Endothelial cell of umbilical vein (primary cell): ENCODE data around the gene EED. TPM values are rescaled to one million over a fixed set of nuclear protein-coding genes. Genes with fewer than 3 reads are reported as not detected.

Experiments used
- BruUV-seq: library from RNA; stranded (reverse); fragments of 400-500 nt; replicated peaks from 2 replicates; lab custom pipeline; 2021; lab: Mats Ljungman, UMichigan
- CTCF ChIA-PET: fragments of 300-600, 350-600 bp; sonication (Branson Sonifier 250); formaldehyde crosslinking; loops from one replicate; lab custom pipeline; 2021; ENCODE audit warnings: antibody characterized with exemption, inconsistent platforms; lab: Charles Lee
- POLR2A ChIA-PET: fragments of 300-600, 350-600 bp; sonication (Branson Sonifier 250); formaldehyde crosslinking; loops from one replicate; lab custom pipeline; 2021; ENCODE audit warnings: antibody characterized with exemption, inconsistent platforms; lab: Charles Lee
- DNase-seq: peaks from one replicate; pipeline ENCODE4 v3.0.0-alpha.2; 2011; ENCODE audit warnings: low read depth, low spot score
- FAIRE-seq: peaks from 2 replicates; lab custom pipeline; 2011; peaks lifted over from hg19 to GRCh38; lab: Jason Lieb, UNC
- H2AFZ ChIP-seq: 2 replicates; pipeline ENCODE4 v1.6.0; 2012; ENCODE audit warnings: low read depth, low read length, control low read depth, inconsistent platforms
- H3K27ac ChIP-seq: 2 replicates; pipeline ENCODE4 v1.5.1; 2011; ENCODE audit warnings: low read depth, mild to moderate bottlenecking, control low read depth, low read length, moderate library complexity; ENCODE audit not compliant: insufficient read depth
- H3K27me3 ChIP-seq, 2 experiments: 2 replicates each; pipeline versions ENCODE4 v1.6.0 to v1.6.1; 2011; ENCODE audit warnings: low read length in 2 of 2, mixed read lengths in 1 of 2; ENCODE audit not compliant: control insufficient read depth in 2 of 2, insufficient read depth in 2 of 2
- H3K36me3 ChIP-seq, 2 experiments: 2 replicates in 1 of 2; 3 replicates in 1 of 2; pipeline ENCODE4 v1.5.1; 2011; ENCODE audit warnings: low read length in 2 of 2, mild to moderate bottlenecking in 1 of 2, moderate library complexity in 1 of 2; ENCODE audit not compliant: control insufficient read depth in 2 of 2, insufficient read depth in 2 of 2; ENCODE audit errors: extremely low read depth in 1 of 2
- H3K4me1 ChIP-seq: 3 replicates; pipeline ENCODE4 v1.5.1; 2011; ENCODE audit warnings: mild to moderate bottlenecking, low read length; ENCODE audit not compliant: control insufficient read depth, insufficient read depth; ENCODE audit errors: extremely low read depth
- H3K4me2 ChIP-seq: 2 replicates; pipeline ENCODE4 v1.6.1; 2011; ENCODE audit warnings: low read length, control low read depth, mixed read lengths; ENCODE audit not compliant: insufficient read depth
- H3K4me3 ChIP-seq, 3 experiments: fragments of 200-600 bp in 1 of 3; sonication (generic), shearing (Covaris generic) in 1 of 3; replicated peaks in 1 of 3; 2 replicates each; pipeline ENCODE4 v1.5.1; 2011 to 2016; ENCODE audit warnings: control low read depth in 3 of 3, low read length in 3 of 3, mild to moderate bottlenecking in 2 of 3, inconsistent platforms in 1 of 3, low read depth in 1 of 3, moderate library complexity in 1 of 3; ENCODE audit not compliant: insufficient read depth in 1 of 3
- H3K79me2 ChIP-seq: 2 replicates; pipeline ENCODE4 v1.6.0; 2012; ENCODE audit warnings: low read length, inconsistent platforms; ENCODE audit not compliant: control insufficient read depth, insufficient read depth
- H3K9ac ChIP-seq: replicated peaks from 2 replicates; pipeline ENCODE3; 2011; ENCODE audit warnings: low read length, control low read depth; ENCODE audit not compliant: insufficient read depth; ENCODE audit errors: extremely low read depth
- H3K9me1 ChIP-seq: replicated peaks from 3 replicates; pipeline ENCODE4 v1.6.0; 2011; ENCODE audit warnings: mild to moderate bottlenecking, low read length; ENCODE audit not compliant: control insufficient read depth, insufficient read depth; ENCODE audit errors: extremely low read depth
- H3K9me3 ChIP-seq: replicated peaks from 2 replicates; pipeline ENCODE4 v1.5.1; 2012; ENCODE audit warnings: low read length, inconsistent platforms; ENCODE audit not compliant: control insufficient read depth, insufficient read depth
- H4K20me1 ChIP-seq: replicated peaks from 2 replicates; pipeline ENCODE3; 2011; ENCODE audit warnings: mild to moderate bottlenecking, low read length; ENCODE audit not compliant: control insufficient read depth, insufficient read depth; ENCODE audit errors: extremely low read depth
- CTCF ChIP-seq, 2 donors: IDR thresholded peaks; 1 replicate in 1 of 2; 2 replicates in 1 of 2; pipeline ENCODE4 v1.5.1; 2011; ENCODE audit warnings: low read length in 2 of 2, mild to moderate bottlenecking in 2 of 2, moderate library complexity in 2 of 2, control low read depth in 1 of 2, inconsistent platforms in 1 of 2, low read depth in 1 of 2; ENCODE audit not compliant: insufficient read depth in 1 of 2; ENCODE audit errors: extremely low read depth in 1 of 2
- EZH2 ChIP-seq: IDR thresholded peaks from 2 replicates; pipeline ENCODE4 v1.6.1; 2012; ENCODE audit warnings: borderline replicate concordance, low read depth, mild to moderate bottlenecking, moderate library complexity, low read length, inconsistent platforms; ENCODE audit not compliant: severe bottlenecking
- FOS ChIP-seq: IDR thresholded peaks from 2 replicates; pipeline ENCODE4 v1.6.1; 2011; ENCODE audit warnings: mild to moderate bottlenecking, low read length, moderate library complexity, borderline replicate concordance; ENCODE audit not compliant: insufficient read depth
- GATA2 ChIP-seq: IDR thresholded peaks from 2 replicates; pipeline ENCODE4 v1.7.0; 2011; ENCODE audit warnings: low read depth, mild to moderate bottlenecking, moderate library complexity, mixed read lengths, low read length; ENCODE audit not compliant: insufficient read length, insufficient read depth
- JUN ChIP-seq: IDR thresholded peaks from 2 replicates; pipeline ENCODE4 v1.6.1; 2011; ENCODE audit warnings: borderline replicate concordance, low read depth; ENCODE audit not compliant: insufficient read length, insufficient read depth
- MAX ChIP-seq: IDR thresholded peaks from 2 replicates; pipeline ENCODE4 v1.6.1; 2011; ENCODE audit not compliant: insufficient read depth, insufficient read length
- MYC ChIP-seq: IDR thresholded peaks from one replicate; pipeline ENCODE4 v1.6.1; 2011; ENCODE audit warnings: mild to moderate bottlenecking, low read depth, low read length
- POLR2A ChIP-seq: IDR thresholded peaks from 2 replicates; pipeline ENCODE4 v1.6.1; 2012; ENCODE audit warnings: low read depth, mild to moderate bottlenecking, control low read depth, low read length
- POLR2AphosphoS5 ChIP-seq: IDR thresholded peaks from 2 replicates; pipeline ENCODE4 v1.6.1; 2012; ENCODE audit warnings: low read depth, mild to moderate bottlenecking, control low read depth, low read length, moderate library complexity; ENCODE audit not compliant: insufficient read depth
- dilution Hi-C: fragments of 300-500 bp; cut with MboI; formaldehyde crosslinking; loops from one replicate; pipeline ENCODE4 v1.15.0; 2019; ENCODE audit warnings: low sequenced_read_pairs; ENCODE audit not compliant: extremely low pct_ligation_motif_present
- intact Hi-C: fragments of 100-400 bp; cut with micrococcal nuclease; formaldehyde crosslinking; loops from one replicate; pipeline ENCODE4 v1.10.0; 2022
- polyA plus RNA-seq, 4 experiments: library from polyadenylated mRNA; depleted of rRNA in 3 of 4; stranded (reverse) in 3 of 4; unstranded in 1 of 4; fragments of >200 nt; gene quantifications; 2 replicates each; pipeline versions ENCODE4 v1.2.1 to v1.2.3, GENCODE V29; 2011 to 2012; ENCODE audit warnings: missing spikeins in 1 of 4
- total RNA-seq: library from RNA; stranded (reverse); gene quantifications from 2 replicates; pipeline ENCODE4 v1.2.3, GENCODE V29; 2021

Gene EED
- total and polyA plus RNA-seq, 2 donors (not counting 3 experiments of a cell fraction or from before 2014, with no cell fraction given): 9.4 to 21.8 TPM

- POLR2A ChIA-PET: no interaction called here
- no peak for FAIRE-seq
- intact Hi-C loops: no loop called here
- peaks cover 20 to 24% of the 10 kb centered on the region in 2 experiments for H3K27me3 ChIP-seq
- H3K9me3 ChIP-seq: no peaks in the 10 kb centered on the region
- dilution Hi-C loops: no loop called here
- H3K9ac ChIP-seq: no peak overlapping the region
- no peaks in the 10 kb centered on the region for H4K20me1 ChIP-seq
- H2AFZ ChIP-seq: no peak overlapping the region
- DNase-seq: no peak
- CTCF ChIA-PET: interaction anchor here (1.1 to 1.6 kb wide), 6 partner anchors 10 to 271 kb away, joined by 3 to 8 read pairs (median 4); no protein-coding TSS in a partner anchor
- no peaks in the 10 kb centered on the region for H3K36me3 ChIP-seq
- H3K4me1 ChIP-seq: peaks cover 5% of the 10 kb centered on the region
- H3K9me1 ChIP-seq: no peaks in the 10 kb centered on the region
- no peaks in the 10 kb centered on the region for H3K79me2 ChIP-seq
- no peak overlapping the region for H3K4me3 ChIP-seq
- BruUV-seq: no TSS peak
- no peak overlapping the region for H3K4me2 ChIP-seq
- TF ChIP-seq POLR2A: no peak
- no peak for TF ChIP-seq CTCF (IDR thresholded peaks at IDR 0.05; ENCODE audit: extremely low read depth in 1 of 2, insufficient read depth in 1 of 2, low read depth in 1 of 2, low read length in 2 of 2)
- no peak for TF ChIP-seq JUN
- no peak for TF ChIP-seq MYC
- TF ChIP-seq EZH2: no peak
- no peak for TF ChIP-seq MAX
- no peak for TF ChIP-seq POLR2AphosphoS5
- no peak for TF ChIP-seq GATA2
- no peak for TF ChIP-seq FOS
- H3K27ac ChIP-seq: no peak overlapping the region
Observed at GRCh38 chr11:86240164-86240563, 4.4 kb upstream of the EED start.
